GM12878 (cell line): Measurements from ENCODE around the gene LIMS2. TPM values are rescaled to one million over a fixed set of nuclear protein-coding genes. Genes with fewer than 3 reads are reported as not detected.

Source experiments
- ATAC-seq: fragments of 200-7000 bp; cut with Tn5 transposase; 3 replicates; pipeline ENCODE4 v1.9.1; 2020; ENCODE audit warnings: mild to moderate bottlenecking, moderate library complexity
- BruUV-seq: library from RNA; stranded (reverse); fragments of 400-500 nt; replicated peaks from 2 replicates; lab custom pipeline; 2021; lab: Mats Ljungman, UMichigan
- CTCF ChIA-PET: fragments of 300-600 bp; sonication (Branson Sonifier 250); formaldehyde crosslinking; extraction: SDS; loops from one replicate; lab custom pipeline; 2021; ENCODE audit warnings: inconsistent platforms; lab: Yijun Ruan, JAX
- POLR2A ChIA-PET: fragments of 350-600 bp; formaldehyde crosslinking; extraction: SDS; loops from one replicate; lab custom pipeline; 2021; ENCODE audit warnings: inconsistent platforms; lab: Charles Lee
- RAD21 ChIA-PET: fragments of 300-600 bp; sonication (Branson Sonifier 250); formaldehyde crosslinking; loops from one replicate; lab custom pipeline; 2023; ENCODE audit warnings: antibody characterized with exemption; ENCODE audit not compliant: unreplicated experiment; lab: Charles Lee
- SMC1A ChIA-PET: fragments of 300-600 bp; sonication (Branson Sonifier 250); formaldehyde crosslinking; loops from one replicate; lab custom pipeline; 2023; ENCODE audit not compliant: unreplicated experiment, uncharacterized antibody; lab: Charles Lee
- DNase-seq: peaks from one replicate; pipeline ENCODE4 v3.0.0-alpha.2; 2011; ENCODE audit warnings: low read depth, low spot score
- FAIRE-seq: peaks from 3 replicates; lab custom pipeline; 2011; peaks lifted over from hg19 to GRCh38; lab: Jason Lieb, UNC
- H2AFZ ChIP-seq: 2 replicates; pipeline ENCODE4 v1.6.0; 2011; ENCODE audit warnings: low read depth, low read length, control low read depth; ENCODE audit not compliant: control insufficient read depth
- H3K27ac ChIP-seq: 2 replicates; pipeline ENCODE4 v1.5.1; 2011; ENCODE audit warnings: control low read depth; ENCODE audit not compliant: control insufficient read depth, insufficient read depth
- H3K27me3 ChIP-seq, 2 experiments: replicated peaks in 1 of 2; 2 replicates each; pipeline versions ENCODE4 v1.6.0 to v1.6.1; 2011; ENCODE audit warnings: low read length in 1 of 2; ENCODE audit not compliant: control insufficient read depth in 2 of 2, insufficient read depth in 2 of 2
- H3K36me3 ChIP-seq, 2 experiments: 2 replicates each; pipeline ENCODE4 v1.5.1; 2011; ENCODE audit warnings: low read length in 1 of 2; ENCODE audit not compliant: control insufficient read depth in 2 of 2, insufficient read depth in 2 of 2
- H3K4me1 ChIP-seq: 2 replicates; pipeline ENCODE4 v1.6.1; 2011; ENCODE audit warnings: mild to moderate bottlenecking, low read length, moderate library complexity, mixed read lengths; ENCODE audit not compliant: control insufficient read depth, insufficient read depth
- H3K4me2 ChIP-seq: 2 replicates; pipeline ENCODE4 v1.6.0; 2011; ENCODE audit warnings: control low read depth; ENCODE audit not compliant: control insufficient read depth, insufficient read depth
- H3K4me3 ChIP-seq: fragments of 200-600 bp; sonication (generic); 2 replicates; pipeline ENCODE4 v1.5.1; 2016
- H3K79me2 ChIP-seq: 2 replicates; pipeline ENCODE4 v1.6.0; 2011; ENCODE audit warnings: low read length; ENCODE audit not compliant: control insufficient read depth, insufficient read depth
- H3K9ac ChIP-seq: 2 replicates; pipeline ENCODE4 v1.8.0; 2011; ENCODE audit warnings: low read length, control low read depth, mixed read lengths; ENCODE audit not compliant: control insufficient read depth, insufficient read depth
- H3K9me3 ChIP-seq: replicated peaks from 3 replicates; pipeline ENCODE4 v1.5.1; 2011; ENCODE audit warnings: mild to moderate bottlenecking, low read length; ENCODE audit not compliant: control insufficient read depth, insufficient read depth
- H4K20me1 ChIP-seq: 2 replicates; pipeline ENCODE4 v1.6.0; 2011; ENCODE audit not compliant: control insufficient read depth, insufficient read depth
- ASH2L ChIP-seq: fragments of 300-600, 200-600 bp; sonication (generic); IDR thresholded peaks from 2 replicates; pipeline ENCODE4 v1.6.1; 2017; ENCODE audit warnings: low read depth, mild to moderate bottlenecking, borderline replicate concordance
- BRCA1 ChIP-seq: IDR thresholded peaks from 2 replicates; pipeline ENCODE4 v1.6.1; 2011; ENCODE audit warnings: low read depth, low read length, improper control_type of control experiment
- CBX5 ChIP-seq: sonication (generic); IDR thresholded peaks from 2 replicates; pipeline ENCODE4 v1.6.1; 2016; ENCODE audit warnings: low read depth, moderate library complexity, mild to moderate bottlenecking, inconsistent platforms
- HCFC1 ChIP-seq: fragments of 150-350 bp; IDR thresholded peaks from 2 replicates; pipeline ENCODE4 v1.6.1; 2014; ENCODE audit warnings: low read length
- IKZF1 ChIP-seq: fragments of 450-650 bp; conservative IDR thresholded peaks from 2 replicates; pipeline ENCODE4 v1.6.1; 2017; ENCODE audit warnings: antibody characterized with exemption, mild to moderate bottlenecking
- IKZF2 ChIP-seq, 2 experiments: fragments of 450-650 bp; IDR thresholded peaks; 2 replicates each; pipeline ENCODE4 v1.6.1; 2017; ENCODE audit warnings: mild to moderate bottlenecking in 2 of 2, moderate library complexity in 2 of 2
- JUND ChIP-seq: IDR thresholded peaks from 2 replicates; pipeline ENCODE4 v1.6.1; 2012; ENCODE audit warnings: low read depth, mild to moderate bottlenecking, low read length, improper control_type of control experiment, moderate library complexity
- MTA2 ChIP-seq: fragments of 450-650 bp; IDR thresholded peaks from 2 replicates; pipeline ENCODE4 v1.6.1; 2016; ENCODE audit warnings: low read depth, mild to moderate bottlenecking, moderate library complexity
- MYC ChIP-seq: IDR thresholded peaks from 2 replicates; pipeline ENCODE4 v1.6.1; 2011; ENCODE audit warnings: mild to moderate bottlenecking, low read length, moderate library complexity, inconsistent platforms; ENCODE audit not compliant: insufficient read depth, insufficient replicate concordance, insufficient read length, severe bottlenecking
- NFIC ChIP-seq: IDR thresholded peaks from 2 replicates; pipeline ENCODE4 v1.6.1; 2012; ENCODE audit warnings: low read depth, mild to moderate bottlenecking, inconsistent platforms, low read length, moderate library complexity
- PAX5 ChIP-seq: IDR thresholded peaks from 2 replicates; pipeline ENCODE4 v1.6.1; 2011; ENCODE audit warnings: low read depth, low read length, borderline replicate concordance
- STAT3 ChIP-seq: IDR thresholded peaks from 2 replicates; pipeline ENCODE4 v1.6.1; 2011; ENCODE audit warnings: low read depth, low read length, improper control_type of control experiment
- TCF7 ChIP-seq: IDR thresholded peaks from 2 replicates; pipeline ENCODE4 v1.6.1; 2014; ENCODE audit warnings: antibody characterized with exemption, borderline replicate concordance
- WRNIP1 ChIP-seq: IDR thresholded peaks from 2 replicates; pipeline ENCODE4 v1.6.1; 2011; ENCODE audit warnings: low read depth, low read length, improper control_type of control experiment, borderline replicate concordance
- YBX1 ChIP-seq: fragments of 450-650 bp; IDR thresholded peaks from 2 replicates; pipeline ENCODE4 v1.6.1; 2016; ENCODE audit warnings: antibody characterized with exemption
- ZNF207 ChIP-seq: fragments of 450-650 bp; IDR thresholded peaks from 2 replicates; pipeline ENCODE4 v1.6.1; 2014; ENCODE audit warnings: antibody characterized with exemption, mild to moderate bottlenecking, borderline replicate concordance
- WGBS: methylation state at CpG from one replicate; pipeline ENCODE4 v1.1.6; 2016; ENCODE audit warnings: low lambda C conversion rate; ENCODE audit not compliant: insufficient replicate concordance, insufficient coverage; ENCODE audit errors: missing lambda C conversion rate; 5-methylcytosine and 5-hydroxymethylcytosine counted together
- in situ Hi-C: fragments of 300-500 bp; cut with MboI; formaldehyde crosslinking; loops from 9 replicates; pipeline ENCODE4 v1.14.3; 2018; ENCODE audit warnings: mixed read lengths
- intact Hi-C: fragments of 100-400 bp; cut with micrococcal nuclease; formaldehyde crosslinking; loops from one replicate; pipeline ENCODE4 v1.14.2; 2022; ENCODE audit not compliant: unreplicated experiment
- polyA plus RNA-seq, 11 experiments: library from polyadenylated mRNA; depleted of rRNA in 4 of 11; unstranded in 6 of 11; stranded (reverse) in 5 of 11; fragments of >200 nt; fragmentation: Nextera tagmentation in 4 of 11; fragmentation: Illumina TruSeq in 1 of 11; extraction: Ambion mirVana in 4 of 11; extraction: Trizol in 1 of 11; gene quantifications; 1 replicate in 1 of 11; 2 replicates in 10 of 11; pipeline versions ENCODE4 v1.2.1 to v1.2.3, GENCODE V29; 2011 to 2016; ENCODE audit warnings: inconsistent platforms in 2 of 11, missing spikeins in 2 of 11, low read depth in 1 of 11
- total RNA-seq, 4 experiments: library from RNA; depleted of rRNA in 3 of 4; stranded (reverse); fragments of >200 nt in 3 of 4; fragmentation: Illumina TruSeq in 1 of 4; extraction: Trizol in 1 of 4; gene quantifications; 2 replicates each; pipeline versions ENCODE4 v1.2.1 to v1.2.3, GENCODE V29; 2013 to 2021
- TF ChIP-seq, protein P1 (sequence below): fragments of 450-650 bp; formaldehyde crosslinking; IDR thresholded peaks from 2 replicates; pipeline ENCODE4 v1.4.0; 2022; ENCODE audit warnings: mild to moderate bottlenecking, moderate library complexity

LIMS2 gene
- total and polyA plus RNA-seq, 10 of the 15 experiments (the other 5 are each of a cell fraction or from before 2014, with no cell fraction given): 0.06 to 0.81 (median 0.16) TPM; not detected in 2

DNA sequence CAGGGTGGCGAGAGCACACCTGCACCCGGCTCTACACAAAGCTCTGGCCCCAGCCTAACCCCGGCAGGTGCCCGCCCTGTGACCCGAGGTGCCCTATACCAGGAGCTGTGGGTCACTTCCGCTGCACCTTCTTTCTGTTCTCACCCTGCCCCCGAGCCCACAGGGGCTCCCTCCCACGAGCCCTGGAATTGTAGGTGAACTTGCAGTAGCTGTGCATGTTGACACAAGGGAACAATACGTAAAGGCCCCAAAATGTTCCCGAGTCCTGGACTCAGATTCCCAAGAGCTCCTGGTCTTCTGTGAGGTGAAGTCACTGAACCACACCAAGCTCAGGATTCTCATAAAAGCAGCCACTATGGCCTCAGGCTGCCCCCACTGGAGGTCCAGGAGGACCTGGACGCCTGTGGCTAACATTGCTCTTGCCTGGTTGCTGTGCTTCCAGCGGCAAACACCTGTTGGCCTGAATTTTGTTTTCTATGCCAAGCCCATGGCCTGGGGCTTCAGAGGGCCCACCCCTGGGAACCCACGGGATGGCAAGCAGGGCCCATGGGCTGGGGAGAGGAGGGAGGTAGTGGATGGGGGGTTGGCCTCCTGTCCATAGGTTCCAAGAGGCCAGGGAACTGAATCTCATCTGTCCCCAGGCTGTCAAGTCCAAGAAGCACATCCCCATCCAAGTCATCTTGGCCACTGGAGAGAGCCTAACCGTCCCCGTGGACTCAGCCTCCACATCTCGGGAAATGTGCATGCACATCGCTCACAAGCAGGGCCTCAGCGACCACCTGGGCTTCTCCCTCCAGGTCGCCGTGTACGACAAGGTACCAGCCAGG is 52.6 kb downstream of the LIMS2 start:
- H3K4me2 ChIP-seq: no peak overlapping the region
- ChIA-PET CTCF (no interaction called here), SMC1A (no interaction called here)
- ATAC-seq (no peak), DNase-seq (no peak)
- 54% methylated on average over 21 of the region's 21 CpGs for WGBS
- H3K9ac ChIP-seq: no peak overlapping the region
- H3K4me1 ChIP-seq: no peaks in the 10 kb centered on the region
- H3K27ac ChIP-seq: no peak overlapping the region
- H4K20me1 ChIP-seq: no peaks in the 10 kb centered on the region
- TF ChIP-seq, protein P1, sequence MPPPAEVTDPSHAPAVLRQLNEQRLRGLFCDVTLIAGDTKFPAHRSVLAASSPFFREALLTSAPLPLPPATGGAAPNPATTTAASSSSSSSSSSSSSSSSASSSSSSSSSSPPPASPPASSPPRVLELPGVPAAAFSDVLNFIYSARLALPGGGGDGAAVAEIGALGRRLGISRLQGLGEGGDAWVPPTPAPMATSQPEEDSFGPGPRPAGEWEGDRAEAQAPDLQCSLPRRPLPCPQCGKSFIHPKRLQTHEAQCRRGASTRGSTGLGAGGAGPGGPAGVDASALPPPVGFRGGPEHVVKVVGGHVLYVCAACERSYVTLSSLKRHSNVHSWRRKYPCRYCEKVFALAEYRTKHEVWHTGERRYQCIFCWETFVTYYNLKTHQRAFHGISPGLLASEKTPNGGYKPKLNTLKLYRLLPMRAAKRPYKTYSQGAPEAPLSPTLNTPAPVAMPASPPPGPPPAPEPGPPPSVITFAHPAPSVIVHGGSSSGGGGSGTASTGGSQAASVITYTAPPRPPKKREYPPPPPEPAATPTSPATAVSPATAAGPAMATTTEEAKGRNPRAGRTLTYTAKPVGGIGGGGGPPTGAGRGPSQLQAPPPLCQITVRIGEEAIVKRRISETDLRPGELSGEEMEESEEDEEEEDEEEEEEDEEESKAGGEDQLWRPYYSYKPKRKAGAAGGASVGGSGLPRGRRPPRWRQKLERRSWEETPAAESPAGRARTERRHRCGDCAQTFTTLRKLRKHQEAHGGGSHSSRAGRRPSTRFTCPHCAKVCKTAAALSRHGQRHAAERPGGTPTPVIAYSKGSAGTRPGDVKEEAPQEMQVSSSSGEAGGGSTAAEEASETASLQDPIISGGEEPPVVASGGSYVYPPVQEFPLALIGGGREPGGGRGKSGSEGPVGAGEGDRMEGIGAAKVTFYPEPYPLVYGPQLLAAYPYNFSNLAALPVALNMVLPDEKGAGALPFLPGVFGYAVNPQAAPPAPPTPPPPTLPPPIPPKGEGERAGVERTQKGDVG (CRISPR knock-in tag): no peak
- no peak for TF ChIP-seq BRCA1
- no peak for TF ChIP-seq WRNIP1
- TF ChIP-seq IKZF2 (IDR thresholded peaks at IDR 0.05): no peak
- no peak for TF ChIP-seq ZNF207
- TF ChIP-seq NFIC: no peak
- no peak for TF ChIP-seq YBX1
- TF ChIP-seq JUND: no peak
- no peak for TF ChIP-seq STAT3
- no peak for TF ChIP-seq CBX5
- no peak for TF ChIP-seq MYC
- TF ChIP-seq PAX5: no peak
- TF ChIP-seq MTA2: no peak
- TF ChIP-seq ASH2L: no peak
- TF ChIP-seq TCF7: no peak
- no peak for TF ChIP-seq HCFC1
- no peak for TF ChIP-seq IKZF1
- TF ChIP-seq, all 136 proteins: peak for 0
- no peak for FAIRE-seq
- RAD21 ChIA-PET: no interaction called here
- Histone ChIP-seq H3K4me3 (no peak overlapping the region), H3K9me3 (no peaks in the 10 kb centered on the region), H2AFZ (no peak overlapping the region), H3K27me3 (no peaks in the 10 kb centered on the region), H3K79me2 (no peaks in the 10 kb centered on the region), H3K36me3 (no peaks in the 10 kb centered on the region)
- intact Hi-C loops (no loop called here), in situ Hi-C loops (no loop called here)
- POLR2A ChIA-PET: no interaction called here
- BruUV-seq: no TSS peak
